Kidney (tissue), 22 donors: ENCODE results near the gene HYDIN. TPM values are rescaled to one million over a fixed set of nuclear protein-coding genes. Genes with fewer than 3 reads are reported as not detected.

ENCODE experiments used
- DNase-seq, 5 donors: peaks; one replicate each; pipeline ENCODE4 v3.0.0-alpha.2; 2013 to 2020
- FAIRE-seq: peaks from 2 replicates; lab custom pipeline; 2012; peaks lifted over from hg19 to GRCh38; lab: Jason Lieb, UNC
- H3K27ac ChIP-seq, 2 donors: one replicate each; pipeline ENCODE4 v1.7.0; 2013; ENCODE audit warnings: low read depth in 2 of 2, low read length in 2 of 2, inconsistent platforms in 1 of 2
- H3K27me3 ChIP-seq: one replicate; pipeline ENCODE4 v1.7.1; 2013; ENCODE audit warnings: low read length, inconsistent platforms; ENCODE audit not compliant: control insufficient read depth, insufficient read depth
- H3K36me3 ChIP-seq, 3 donors: one replicate each; pipeline versions ENCODE4 v1.7.0 to v1.7.1; 2013; ENCODE audit warnings: low read length in 3 of 3, control low read depth in 1 of 3, inconsistent platforms in 1 of 3; ENCODE audit not compliant: insufficient read depth in 3 of 3, control insufficient read depth in 2 of 3
- H3K4me1 ChIP-seq, 3 donors: one replicate each; pipeline versions ENCODE4 v1.7.0 to v1.7.1; 2013; ENCODE audit warnings: low read length in 3 of 3, inconsistent platforms in 1 of 3, low read depth in 1 of 3; ENCODE audit not compliant: control insufficient read depth in 2 of 3, insufficient read depth in 2 of 3
- H3K4me3 ChIP-seq, 3 donors: one replicate each; pipeline versions ENCODE4 v1.7.0 to v1.8.1; 2013; ENCODE audit warnings: low read length in 3 of 3, control low read depth in 1 of 3, inconsistent platforms in 1 of 3
- H3K9ac ChIP-seq, 3 donors: one replicate each; pipeline versions ENCODE4 v1.7.0 to v1.7.1; 2013; ENCODE audit warnings: low read length in 3 of 3, control low read depth in 1 of 3, inconsistent platforms in 1 of 3
- H3K9me3 ChIP-seq, 3 donors: one replicate each; pipeline versions ENCODE4 v1.7.0 to v1.7.1; 2013; ENCODE audit warnings: low read length in 3 of 3, control low read depth in 1 of 3, inconsistent platforms in 1 of 3; ENCODE audit not compliant: control insufficient read depth in 2 of 3, insufficient read depth in 1 of 3
- CTCF ChIP-seq: IDR thresholded peaks from 3 replicates; pipeline ENCODE4 v1.5.1; 2012; ENCODE audit warnings: mild to moderate bottlenecking, moderate library complexity, borderline replicate concordance; ENCODE audit not compliant: insufficient read depth; ENCODE audit errors: extremely low read depth
- intact Hi-C: fragments of 100-400 bp; cut with DNase I; formaldehyde crosslinking; loops from one replicate; pipeline ENCODE4 v1.11.1; 2022
- long read RNA-seq, 10 donors: library from polyadenylated mRNA in 1 of 10; unstranded in 1 of 10; transcript quantifications; one replicate each; pipeline ENCODE4 v2.0.0 and lab custom pipeline, GENCODE V29; 2021 to 2026
- polyA plus RNA-seq: library from polyadenylated mRNA; stranded (reverse); fragments of 350-450 nt; fragmentation: Illumina TruSeq; extraction: RNeasy Lipid Tissue Mini Kit (QIAGEN cat#74804); gene quantifications from one replicate; pipeline ENCODE4 v1.2.3, GENCODE V29; 2014; ENCODE audit warnings: low read depth, low replicate concordance; ENCODE audit not compliant: insufficient read depth
- total RNA-seq: library from RNA; stranded (reverse); fragmentation: NEBNext Ultra II Directional; extraction: Animal tissue kit (Norgen Biotek cat#: 25700); gene quantifications from one replicate; pipeline ENCODE4 v1.2.1, GENCODE V29; 2021
- donor health status: control.
- donor health status: control.
- donor health status: control.
- donor health status: control.
- donor health status: control.
- donor health status: DM: yes; HTN: yes; CAD: no.
- donor health status: Normal renal cell carcinoma (clear cell type).

HYDIN gene
- 21.0 TPM for total RNA-seq
- 1.8 TPM for polyA plus RNA-seq
- long read RNA-seq, donor 1, result 0 reads
- long read RNA-seq, donor 2, partial matches to known transcripts, result 0 of 1 reads
- long read RNA-seq, donor 2, other reads (novel, unspliced or antisense), result 0 of 1 reads
- long read RNA-seq, donor 3, result 0 reads
- long read RNA-seq, donor 4, result 0 reads
- long read RNA-seq, donor 5, result 0 reads
- long read RNA-seq, donor 6, result 0 reads
- long read RNA-seq, donor 7, partial matches to known transcripts, result 9 of 16 reads
- long read RNA-seq, donor 7, other reads (novel, unspliced or antisense), result 5 of 16 reads
- long read RNA-seq, donor 8, result 0 reads
- long read RNA-seq, donor 9, result 0 reads
- long read RNA-seq, donor 10, result 0 reads

- FAIRE-seq, result no peak
- Histone ChIP-seq H3K4me3 (peak within 1 kb of the TSS; percentile 57 to 71 (median 65)), H3K27ac (no peak within 1 kb of the TSS)
These were observed at the start of gene HYDIN for GRCh38 chr16:71230122-71230845. TSS of gene HYDIN (minus strand) at chr16:71230722. CDS start at chr16:71186895, 43,827 bp downstream.

GRCh38 chr16:71276589-71277334 is 46.2 kb upstream of the HYDIN start:
- FAIRE-seq (no peak), DNase-seq (no peak)
- Histone ChIP-seq H3K27me3 (no peaks in the 10 kb centered on the region), H3K4me3 (no peak overlapping the region), H3K9me3 (peaks cover 0 to 6% (median 0%) of the 10 kb centered on the region in 3 donors), H3K4me1 (no peaks in the 10 kb centered on the region), H3K9ac (no peak overlapping the region), H3K36me3 (no peaks in the 10 kb centered on the region), H3K27ac (no peak overlapping the region)
- TF ChIP-seq CTCF, result no peak
- intact Hi-C loops, result no loop called here

More at GRCh38 chr16:71230122-71230845, at the start of gene HYDIN:
- Histone ChIP-seq H3K36me3 (no peaks in the 10 kb centered on the region), H3K9ac (peak within 1 kb of the TSS in 2 of 3 donors; percentile 38 to 71), H3K9me3 (peaks cover 0 to 13% (median 5%) of the 10 kb centered on the region in 3 donors), H3K27me3 (no peaks in the 10 kb centered on the region), H3K4me1 (peaks cover 0 to 3% (median 0%) of the 10 kb centered on the region in 3 donors)
- no peak for TF ChIP-seq CTCF
- intact Hi-C loops, result no loop called here
- DNase-seq, result peak; percentile 91 to 96 (median 95)

GRCh38 chr16:71273384-71273783 is 42.9 kb upstream of the HYDIN start:
- TF ChIP-seq CTCF, result no peak
- Histone ChIP-seq H3K27ac (no peak overlapping the region), H3K4me3 (no peak overlapping the region), H3K36me3 (no peaks in the 10 kb centered on the region), H3K9ac (no peak overlapping the region), H3K9me3 (peaks cover 0 to 6% (median 0%) of the 10 kb centered on the region in 3 donors), H3K4me1 (no peaks in the 10 kb centered on the region), H3K27me3 (no peaks in the 10 kb centered on the region)
- no peak for DNase-seq
- intact Hi-C loops, result no loop called here
- FAIRE-seq, result no peak
